Transverse colon (tissue), 3 donors: Measurements from ENCODE around the gene DARS1.

Experiments
- CTCF ChIP-seq, 5 experiments: fragments of 200-600 bp in 3 of 5; fragments of 450-650 bp in 2 of 5; sonication (generic) in 3 of 5; IDR thresholded peaks; 1 replicate in 2 of 5; 2 replicates in 3 of 5; pipeline ENCODE4 v1.5.1; 2016 to 2017; ENCODE audit warnings: antibody characterized with exemption in 5 of 5, inconsistent platforms in 3 of 5, mild to moderate bottlenecking in 2 of 5, moderate library complexity in 1 of 5
- POLR2A ChIP-seq: fragments of 450-650 bp; IDR thresholded peaks from one replicate; pipeline ENCODE4 v1.6.1; 2016; ENCODE audit warnings: antibody characterized with exemption, mild to moderate bottlenecking, moderate library complexity

GRCh38 chr2:135903650-135904049 lies 81.8 kb downstream of the DARS1 start:
- TF ChIP-seq POLR2A (no peak), CTCF (IDR thresholded peaks at IDR 0.05) (no peak)
